Measurements from ENCODE around the gene NFIX.
A peak's percentile ranks its signal among the peaks of the same experiment; 100 is the strongest.

The NFIX gene

DNA sequence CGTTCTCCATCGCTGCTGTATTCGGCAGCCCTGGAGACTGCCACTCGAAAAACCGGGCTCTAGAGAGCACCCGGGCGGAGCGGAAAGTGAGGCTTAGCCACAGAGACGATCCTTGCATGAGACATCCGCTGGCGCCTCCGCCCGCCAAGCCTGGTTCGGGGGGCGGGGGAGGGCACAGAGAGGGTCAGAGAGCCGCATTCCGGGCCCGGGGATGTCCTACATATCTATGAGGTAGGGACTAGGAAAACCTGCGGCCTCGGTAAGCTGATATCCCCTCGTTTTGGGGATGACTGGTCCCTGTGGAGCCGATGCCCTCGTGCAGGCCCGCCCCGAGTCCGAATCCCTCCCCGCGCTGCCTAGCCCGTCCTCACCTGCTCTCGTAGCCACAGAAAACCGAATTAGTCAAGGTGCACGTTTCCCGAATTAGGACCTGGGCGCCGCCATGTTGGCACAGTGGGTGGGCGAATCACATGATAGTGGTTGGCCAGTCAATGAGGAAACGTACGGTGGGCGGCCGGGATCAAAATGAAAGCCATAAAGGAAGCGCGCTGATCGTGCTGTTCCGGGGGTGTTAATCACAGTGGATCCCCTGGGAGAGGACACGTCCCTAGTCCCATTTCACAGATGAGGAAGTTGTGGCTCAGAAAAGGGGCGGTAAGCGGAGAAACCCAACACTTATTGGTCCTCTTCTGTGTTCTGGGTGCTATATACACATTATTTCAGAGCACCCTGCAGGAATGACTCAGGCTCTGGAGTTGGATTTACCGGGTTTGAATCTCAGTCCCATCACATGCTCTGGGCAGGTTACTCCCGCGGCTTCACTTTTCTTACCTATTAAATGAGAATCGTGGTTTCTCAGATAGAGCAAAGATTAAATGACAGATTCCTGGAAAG is 121.3 kb downstream of the NFIX start, which contains the start of gene TRMT1:
TRMT1 (minus strand) TSS at position 459 of the 894 bp plus-strand sequence; CDS start at position 118, 341 bp downstream.
- TF ChIP-seq, protein P1, sequence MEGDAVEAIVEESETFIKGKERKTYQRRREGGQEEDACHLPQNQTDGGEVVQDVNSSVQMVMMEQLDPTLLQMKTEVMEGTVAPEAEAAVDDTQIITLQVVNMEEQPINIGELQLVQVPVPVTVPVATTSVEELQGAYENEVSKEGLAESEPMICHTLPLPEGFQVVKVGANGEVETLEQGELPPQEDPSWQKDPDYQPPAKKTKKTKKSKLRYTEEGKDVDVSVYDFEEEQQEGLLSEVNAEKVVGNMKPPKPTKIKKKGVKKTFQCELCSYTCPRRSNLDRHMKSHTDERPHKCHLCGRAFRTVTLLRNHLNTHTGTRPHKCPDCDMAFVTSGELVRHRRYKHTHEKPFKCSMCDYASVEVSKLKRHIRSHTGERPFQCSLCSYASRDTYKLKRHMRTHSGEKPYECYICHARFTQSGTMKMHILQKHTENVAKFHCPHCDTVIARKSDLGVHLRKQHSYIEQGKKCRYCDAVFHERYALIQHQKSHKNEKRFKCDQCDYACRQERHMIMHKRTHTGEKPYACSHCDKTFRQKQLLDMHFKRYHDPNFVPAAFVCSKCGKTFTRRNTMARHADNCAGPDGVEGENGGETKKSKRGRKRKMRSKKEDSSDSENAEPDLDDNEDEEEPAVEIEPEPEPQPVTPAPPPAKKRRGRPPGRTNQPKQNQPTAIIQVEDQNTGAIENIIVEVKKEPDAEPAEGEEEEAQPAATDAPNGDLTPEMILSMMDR (conservative IDR thresholded peaks at IDR 0.05; ENCODE audit: low read length), result no peak
- DNase-seq (ENCODE audit: low read depth), result peak; percentile 90

DNA sequence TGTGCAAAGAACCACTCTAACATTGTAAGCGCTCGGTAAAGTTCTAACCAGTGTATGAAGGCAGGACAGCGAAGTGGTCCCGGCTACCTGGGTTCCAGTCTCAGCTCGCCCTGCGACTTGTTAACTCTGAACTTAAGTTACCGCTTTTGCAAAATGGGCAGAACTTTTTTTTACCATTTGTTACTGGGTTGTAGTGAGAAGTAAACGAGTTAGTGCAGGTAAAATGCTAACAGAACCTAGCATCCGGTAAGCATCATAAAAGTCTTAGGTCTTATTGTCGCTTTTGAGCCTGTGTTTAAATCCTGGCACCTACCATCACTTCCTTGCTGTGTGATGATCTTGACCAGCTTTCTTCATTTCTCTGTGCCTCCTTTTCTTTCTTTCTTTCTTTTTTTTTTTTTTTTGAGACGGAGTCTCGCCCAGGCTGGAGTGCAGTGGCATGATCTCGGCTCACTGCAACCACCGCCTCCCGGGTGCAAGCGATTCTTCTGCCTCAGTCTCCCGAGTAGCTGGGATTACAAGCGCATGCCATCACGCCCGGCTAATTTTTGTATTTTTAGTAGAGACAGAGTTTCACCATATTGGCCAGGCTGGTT is 122.0 kb downstream of the NFIX start:
- no peak for DNase-seq (ENCODE audit: low read depth)
- TF ChIP-seq, protein P1 (conservative IDR thresholded peaks at IDR 0.05; ENCODE audit: low read length), result no peak
- H3K4me3 ChIP-seq (ENCODE audit: low read length), result peak overlapping the region; percentile 96

More for the DNA sequence above, 121.3 kb downstream of the NFIX start, which contains the start of gene TRMT1:
- peak within 1 kb of the TSS; percentile 96 for H3K4me3 ChIP-seq (ENCODE audit: low read length)

DNA sequence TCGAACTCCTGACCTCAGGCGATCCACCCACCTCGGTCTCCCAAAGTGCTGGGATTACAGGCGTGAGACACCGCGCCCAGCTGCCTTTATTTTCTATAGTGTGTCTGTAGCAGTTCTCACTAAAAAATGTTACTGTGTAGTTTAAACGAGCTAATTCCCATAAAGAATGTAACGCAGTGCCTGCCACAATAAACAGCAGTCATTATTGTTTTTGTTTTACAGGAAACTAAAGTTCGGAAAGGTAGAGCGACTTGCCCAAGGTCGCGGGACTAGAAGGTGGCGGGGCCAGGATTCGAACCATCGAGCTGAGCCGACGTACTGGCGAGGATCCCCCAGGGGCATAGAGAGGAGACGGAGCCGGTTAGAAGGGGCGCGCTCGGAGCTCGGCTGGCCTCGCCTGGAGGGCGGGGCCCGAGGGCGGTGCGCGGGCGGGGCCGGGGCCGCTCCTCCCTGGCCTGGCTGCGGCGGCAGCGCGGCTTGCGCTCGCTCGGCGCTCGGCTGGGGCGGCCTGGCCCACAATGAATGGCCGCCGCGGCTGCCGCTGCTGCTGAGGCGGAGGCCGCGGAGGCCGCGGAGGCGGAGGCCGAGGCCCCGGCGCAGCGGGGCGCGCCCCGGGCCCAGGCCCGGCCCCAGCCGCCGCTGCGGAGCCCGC is 122.6 kb downstream of the NFIX start, which contains the start of gene NACC1:
NACC1 (plus strand) TSS at position 493 of the 652 bp plus-strand sequence. CDS start 16,944 bp downstream, outside the sequence.
- DNase-seq (ENCODE audit: low read depth), result peak; percentile 86
- peak within 1 kb of the TSS; percentile 96 for H3K4me3 ChIP-seq (ENCODE audit: low read length)
- TF ChIP-seq, protein P1 (conservative IDR thresholded peaks at IDR 0.05; ENCODE audit: low read length), result no peak

DNA sequence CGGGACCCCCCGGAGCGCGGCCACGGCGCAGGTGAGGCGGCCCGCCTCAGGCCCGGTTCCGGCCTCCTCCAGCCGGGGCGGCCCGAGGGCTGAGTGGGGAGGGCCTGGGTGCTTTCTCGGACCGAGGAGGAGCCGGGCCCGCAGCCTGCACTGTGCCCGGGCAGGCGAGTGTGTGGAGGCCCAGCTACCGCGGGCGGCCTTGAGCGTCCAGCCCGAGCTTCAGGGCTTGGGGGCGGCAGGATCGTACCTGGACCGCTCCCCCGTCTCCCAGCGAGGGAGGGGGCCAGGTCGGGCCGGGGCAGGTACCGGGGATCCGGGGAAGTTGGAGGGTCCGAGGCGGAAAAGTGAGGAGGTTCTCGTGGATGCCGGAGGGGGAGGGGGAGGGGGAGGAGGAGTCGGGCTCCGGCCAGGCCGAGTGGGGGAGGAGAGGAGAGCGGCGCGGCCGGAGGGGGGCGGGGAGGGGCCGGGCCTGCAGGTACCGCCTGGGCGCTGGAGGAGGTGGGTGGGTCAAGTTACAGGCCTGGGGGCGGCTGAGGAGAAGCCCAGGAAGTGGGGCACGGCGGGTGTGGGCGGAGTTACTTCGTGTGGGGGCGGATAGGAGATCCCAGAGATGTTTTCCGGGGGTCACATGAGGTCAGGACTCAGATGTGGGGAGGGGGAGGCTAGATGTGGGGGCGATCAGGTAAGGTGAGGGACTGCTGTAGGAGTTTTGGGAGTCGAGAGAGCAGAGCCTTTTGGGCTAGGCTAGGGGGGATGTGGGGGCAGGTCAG is 123.3 kb downstream of the NFIX start:
- peak overlapping the region; percentile 79 for H3K4me3 ChIP-seq (ENCODE audit: low read length)
- TF ChIP-seq, protein P1 (conservative IDR thresholded peaks at IDR 0.05; ENCODE audit: low read length), result no peak
- no peak for DNase-seq (ENCODE audit: low read depth)

DNA sequence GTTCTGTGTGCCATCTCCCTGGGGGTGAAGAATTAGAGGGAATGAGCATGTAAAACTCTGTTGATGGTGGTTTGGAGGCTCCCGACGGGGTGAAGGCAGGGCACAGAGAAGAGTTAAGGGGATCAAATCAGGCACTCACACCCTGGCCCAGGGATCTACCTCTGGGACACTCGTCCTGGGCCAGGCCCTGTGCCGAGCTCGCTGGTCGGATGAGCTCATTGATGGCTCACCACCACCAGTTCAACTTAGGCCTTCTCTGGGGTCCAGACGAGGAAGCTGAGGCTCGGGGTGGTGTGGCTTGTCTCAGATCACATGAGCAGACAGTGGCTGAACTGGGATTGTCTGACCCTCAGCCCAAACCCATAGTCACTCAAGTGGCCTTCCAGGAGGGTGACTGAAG is 124.4 kb downstream of the NFIX start:
- peak overlapping the region; percentile 79 for H3K4me3 ChIP-seq (ENCODE audit: low read length)
- no peak for DNase-seq (ENCODE audit: low read depth)
- TF ChIP-seq, protein P1 (conservative IDR thresholded peaks at IDR 0.05; ENCODE audit: low read length), result no peak

DNA sequence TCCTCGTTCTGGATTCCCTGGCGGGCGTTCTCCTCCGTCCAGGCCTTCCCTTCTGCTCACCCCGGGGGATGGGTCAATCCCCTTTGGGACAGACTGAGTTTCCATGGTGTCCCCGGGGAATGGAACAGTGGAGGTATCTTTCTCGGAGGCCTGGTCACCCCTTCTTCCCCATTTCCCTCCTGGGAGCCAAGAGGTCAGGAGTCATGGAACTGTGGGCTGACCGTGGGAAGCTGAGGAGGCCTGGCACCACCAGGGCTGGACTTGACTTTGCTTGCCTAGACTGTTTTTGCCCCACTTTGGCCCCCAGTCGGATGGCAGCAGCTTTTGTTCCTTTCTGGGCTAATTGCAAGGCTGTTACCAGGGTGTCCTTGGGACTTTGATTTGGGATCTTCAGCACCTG is 124.8 kb downstream of the NFIX start:
- DNase-seq (ENCODE audit: low read depth), result no peak
- peak overlapping the region; percentile 79 for H3K4me3 ChIP-seq (ENCODE audit: low read length)
- TF ChIP-seq, protein P1 (conservative IDR thresholded peaks at IDR 0.05; ENCODE audit: low read length), result no peak

Data from AG10803 (cell line).